GM12878 (cell line): ENCODE measurements around the gene SLC12A6. TPM values are rescaled to one million over a fixed set of nuclear protein-coding genes. Genes with fewer than 3 reads are reported as not detected.
A peak's percentile ranks its signal among the peaks of the same experiment; 100 is the strongest.

Source experiments
- CHD4 ChIP-seq: fragments of 200-600 bp; sonication (generic); IDR thresholded peaks from 2 replicates; pipeline ENCODE4 v1.6.1; 2016; ENCODE audit warnings: mild to moderate bottlenecking
- CREM ChIP-seq: IDR thresholded peaks from 2 replicates; pipeline ENCODE4 v1.6.1; 2014; ENCODE audit warnings: antibody characterized with exemption, low read depth
- E2F4 ChIP-seq: IDR thresholded peaks from 2 replicates; pipeline ENCODE4 v1.6.1; 2012; ENCODE audit warnings: low read depth, low read length, improper control_type of control experiment
- E2F8 ChIP-seq: fragments of 450-650 bp; IDR thresholded peaks from 2 replicates; pipeline ENCODE4 v1.6.1; 2018; ENCODE audit warnings: mild to moderate bottlenecking, low read depth, moderate library complexity; ENCODE audit not compliant: partially characterized antibody
- HDAC6 ChIP-seq: fragments of 200-600 bp; sonication (generic); IDR thresholded peaks from one replicate; pipeline ENCODE4 v1.8.0; 2017; ENCODE audit warnings: antibody characterized with exemption; ENCODE audit not compliant: unreplicated experiment
- IRF3 ChIP-seq: fragments of 450-650 bp; IDR thresholded peaks from 2 replicates; pipeline ENCODE4 v1.6.1; 2014; ENCODE audit warnings: mild to moderate bottlenecking
- MEF2B ChIP-seq: fragments of 450-650 bp; IDR thresholded peaks from 2 replicates; pipeline ENCODE4 v1.6.1; 2018; ENCODE audit warnings: mild to moderate bottlenecking, moderate library complexity; ENCODE audit not compliant: partially characterized antibody, poor library complexity, severe bottlenecking
- MLLT1 ChIP-seq: fragments of 450-650 bp; IDR thresholded peaks from 2 replicates; pipeline ENCODE4 v1.6.1; 2016; ENCODE audit warnings: mild to moderate bottlenecking
- MTA3 ChIP-seq: IDR thresholded peaks from 2 replicates; pipeline ENCODE4 v1.6.1; 2012; ENCODE audit warnings: low read length, inconsistent platforms, borderline replicate concordance
- MYB ChIP-seq: fragments of 150-350 bp; IDR thresholded peaks from 2 replicates; pipeline ENCODE4 v1.6.1; 2014; ENCODE audit warnings: mild to moderate bottlenecking, low read depth, low read length, borderline replicate concordance
- NBN ChIP-seq: fragments of 450-650 bp; IDR thresholded peaks from 2 replicates; pipeline ENCODE4 v1.6.1; 2016
- NFYA ChIP-seq: IDR thresholded peaks from 2 replicates; pipeline ENCODE4 v1.6.1; 2011; ENCODE audit warnings: low read depth, mild to moderate bottlenecking, low read length, improper control_type of control experiment, borderline replicate concordance
- NFYB ChIP-seq: IDR thresholded peaks from 2 replicates; pipeline ENCODE4 v1.6.1; 2011; ENCODE audit warnings: low read depth, mild to moderate bottlenecking, low read length, improper control_type of control experiment, moderate library complexity; ENCODE audit not compliant: insufficient read depth
- PAX5 ChIP-seq: IDR thresholded peaks from 2 replicates; pipeline ENCODE4 v1.6.1; 2011; ENCODE audit warnings: low read depth, low read length, borderline replicate concordance
- POLR2A ChIP-seq: IDR thresholded peaks from 2 replicates; pipeline ENCODE4 v1.6.1; 2011; ENCODE audit warnings: low read depth, mild to moderate bottlenecking, low read length
- POLR2AphosphoS5 ChIP-seq: IDR thresholded peaks from 2 replicates; pipeline ENCODE4 v1.6.1; 2011; ENCODE audit warnings: mild to moderate bottlenecking, low read length, inconsistent platforms
- RAD21 ChIP-seq: IDR thresholded peaks from 2 replicates; pipeline ENCODE4 v1.6.1; 2011; ENCODE audit warnings: mild to moderate bottlenecking, low read depth, low read length, moderate library complexity; ENCODE audit not compliant: insufficient read depth
- RELA ChIP-seq: fragments of 450-650 bp; IDR thresholded peaks from 2 replicates; pipeline ENCODE4 v1.8.0; 2014; ENCODE audit warnings: borderline replicate concordance; ENCODE audit not compliant: partially characterized antibody
- TAF1 ChIP-seq: IDR thresholded peaks from 2 replicates; pipeline ENCODE4 v1.6.1; 2011; ENCODE audit warnings: mild to moderate bottlenecking, low read depth, low read length, borderline replicate concordance
- polyA plus RNA-seq, 11 experiments: library from polyadenylated mRNA; depleted of rRNA in 4 of 11; unstranded in 6 of 11; stranded (reverse) in 5 of 11; fragments of >200 nt; fragmentation: Nextera tagmentation in 4 of 11; fragmentation: Illumina TruSeq in 1 of 11; extraction: Ambion mirVana in 4 of 11; extraction: Trizol in 1 of 11; gene quantifications; 1 replicate in 1 of 11; 2 replicates in 10 of 11; pipeline versions ENCODE4 v1.2.1 to v1.2.3, GENCODE V29; 2011 to 2016; ENCODE audit warnings: inconsistent platforms in 2 of 11, missing spikeins in 2 of 11, low read depth in 1 of 11
- total RNA-seq, 4 experiments: library from RNA; depleted of rRNA in 3 of 4; stranded (reverse); fragments of >200 nt in 3 of 4; fragmentation: Illumina TruSeq in 1 of 4; extraction: Trizol in 1 of 4; gene quantifications; 2 replicates each; pipeline versions ENCODE4 v1.2.1 to v1.2.3, GENCODE V29; 2013 to 2021

SLC12A6 gene
- total and polyA plus RNA-seq, 10 of the 15 experiments (the other 5 are each of a cell fraction or from before 2014, with no cell fraction given), result 4.7 to 94.4 (median 34.2) TPM

- TF ChIP-seq MEF2B (no peak), NFYB (no peak), IRF3 (no peak), RELA (no peak), MYB (no peak), NBN (peak; percentile 21; the same call in 1 of the 2 replicates), POLR2AphosphoS5 (peak; percentile 48; the same call in 1 of the 2 replicates), CHD4 (no peak), TAF1 (no peak), E2F8 (no peak), CREM (peak; percentile 34; the same call in 1 of the 2 replicates), E2F4 (no peak), HDAC6 (no peak), MTA3 (no peak), NFYA (no peak), POLR2A (peak; percentile 16; the same call in 1 of the 2 replicates), PAX5 (no peak), MLLT1 (peak; percentile 14; the same call in 1 of the 2 replicates), RAD21 (0 out of 2 replicates have a peak, but pooled peaks have one; percentile 7)
These were observed 507 bp downstream of the SLC12A6 start (continued) for GRCh38 chr15:34336991-34337556.
